GM23338 (cell line): ENCODE results near the gene VDR. TPM values are rescaled to one million over a fixed set of nuclear protein-coding genes. Genes with fewer than 3 reads are reported as not detected.

Source experiments
- ATAC-seq: fragments of 200-7000 bp; cut with Tn5 transposase; 3 replicates; pipeline ENCODE4 v1.9.1; 2020
- DNase-seq: peaks from one replicate; pipeline ENCODE4 v3.0.0-alpha.2; 2015; ENCODE audit warnings: low spot score
- H2AFZ ChIP-seq: fragments of 200-600 bp; sonication (generic); 2 replicates; pipeline ENCODE4 v1.8.0; 2016; ENCODE audit warnings: antibody characterized with exemption, mild to moderate bottlenecking, moderate library complexity
- H3F3A ChIP-seq: fragments of 200-600 bp; sonication (generic); replicated peaks from 2 replicates; pipeline ENCODE4 v1.8.0; 2017; ENCODE audit warnings: antibody characterized with exemption, mixed run types, low read depth
- H3K27ac ChIP-seq: fragments of 200-600 bp; sonication (generic); 2 replicates; pipeline ENCODE4 v1.6.1; 2016; ENCODE audit warnings: low read depth
- H3K27me3 ChIP-seq: fragments of 200-600 bp; sonication (generic); 2 replicates; pipeline ENCODE4 v1.8.0; 2016; ENCODE audit warnings: mild to moderate bottlenecking, mixed run types, moderate library complexity; ENCODE audit not compliant: insufficient read depth
- H3K36me3 ChIP-seq: fragments of 200-600 bp; sonication (generic); 2 replicates; pipeline ENCODE4 v1.8.0; 2016; ENCODE audit warnings: mild to moderate bottlenecking; ENCODE audit not compliant: insufficient read depth
- H3K4me1 ChIP-seq: fragments of 200-600 bp; sonication (generic); 2 replicates; pipeline ENCODE4 v1.8.0; 2016; ENCODE audit warnings: mild to moderate bottlenecking, moderate library complexity; ENCODE audit not compliant: insufficient read depth
- H3K4me2 ChIP-seq: fragments of 200-600 bp; sonication (generic); 2 replicates; pipeline ENCODE4 v1.7.1; 2017; ENCODE audit warnings: mixed run types
- H3K4me3 ChIP-seq: fragments of 200-600 bp; sonication (generic); 2 replicates; pipeline ENCODE4 v1.6.1; 2016; ENCODE audit warnings: mixed run types
- H3K79me2 ChIP-seq: fragments of 200-600 bp; sonication (generic); replicated peaks from 2 replicates; pipeline ENCODE4 v1.8.0; 2017; ENCODE audit warnings: mild to moderate bottlenecking; ENCODE audit not compliant: insufficient read depth
- H3K9me2 ChIP-seq: fragments of 200-600 bp; sonication (generic); 2 replicates; pipeline ENCODE4 v1.8.0; 2017; ENCODE audit not compliant: insufficient read depth
- H4K20me1 ChIP-seq: fragments of 200-600 bp; sonication (generic); replicated peaks from 2 replicates; pipeline ENCODE4 v1.8.0; 2017; ENCODE audit warnings: mild to moderate bottlenecking; ENCODE audit not compliant: insufficient read depth
- H3K27ac Mint-ChIP-seq: 2 replicates; pipeline ENCODE4 v1.8.0; 2020; ENCODE audit warnings: inconsistent platforms, mild to moderate bottlenecking, moderate library complexity, mixed read lengths
- H3K27me3 Mint-ChIP-seq: 3 replicates; pipeline ENCODE4 v1.8.0; 2022; ENCODE audit warnings: low read depth, mild to moderate bottlenecking, moderate library complexity, mixed read lengths, inconsistent platforms; ENCODE audit not compliant: insufficient read depth, poor library complexity
- H3K36me3 Mint-ChIP-seq: 3 replicates; pipeline ENCODE4 v1.8.0; 2021; ENCODE audit warnings: low read depth, mild to moderate bottlenecking, inconsistent platforms, moderate library complexity, mixed read lengths
- H3K4me1 Mint-ChIP-seq: 3 replicates; pipeline ENCODE4 v1.8.0; 2020; ENCODE audit warnings: mild to moderate bottlenecking, inconsistent platforms, mixed read lengths
- H3K4me3 Mint-ChIP-seq: 3 replicates; pipeline ENCODE4 v1.8.0; 2021; ENCODE audit warnings: moderate library complexity, mild to moderate bottlenecking, inconsistent platforms, mixed read lengths
- H3K9me3 Mint-ChIP-seq: 3 replicates; pipeline ENCODE4 v1.8.0; 2020; ENCODE audit warnings: moderate library complexity, mild to moderate bottlenecking, inconsistent platforms, mixed read lengths
- CREB1 ChIP-seq: fragments of 250-450 bp; sonication (Bioruptor Pico); IDR thresholded peaks from 2 replicates; pipeline ENCODE4 v1.5.0; 2020; ENCODE audit warnings: low read depth, mild to moderate bottlenecking, moderate library complexity
- EZH2 ChIP-seq: fragments of 200-600 bp; sonication (generic); IDR thresholded peaks from one replicate; pipeline ENCODE4 v1.8.0; 2017; ENCODE audit warnings: antibody characterized with exemption, mild to moderate bottlenecking, low read depth; ENCODE audit not compliant: unreplicated experiment
- EZH2phosphoT487 ChIP-seq: fragments of 200-600 bp; sonication (generic); IDR thresholded peaks from one replicate; pipeline ENCODE4 v1.8.1; 2018; ENCODE audit warnings: antibody characterized with exemption; ENCODE audit not compliant: unreplicated experiment
- JUNB ChIP-seq: IDR thresholded peaks from one replicate; pipeline ENCODE4 v1.6.1; 2016; ENCODE audit warnings: antibody characterized with exemption; ENCODE audit not compliant: unreplicated experiment
- NANOG ChIP-seq: IDR thresholded peaks from 2 replicates; pipeline ENCODE4 v1.6.1; 2016; ENCODE audit warnings: antibody characterized with exemption, borderline replicate concordance
- POLR2AphosphoS5 ChIP-seq: IDR thresholded peaks from 2 replicates; pipeline ENCODE4 v1.6.1; 2016; ENCODE audit warnings: antibody characterized with exemption, low read depth
- STAT1 ChIP-seq: IDR thresholded peaks from one replicate; pipeline ENCODE4 v1.6.1; 2016; ENCODE audit warnings: antibody characterized with exemption; ENCODE audit not compliant: unreplicated experiment
- polyA plus RNA-seq: library from polyadenylated mRNA; unstranded; fragments of >200 nt; fragmentation: Nextera tagmentation; extraction: Ambion mirVana; gene quantifications from 2 replicates; pipeline ENCODE4 v1.2.1, GENCODE V29; 2016
- total RNA-seq: library from RNA; depleted of rRNA; stranded (reverse); fragments of >200 nt; shearing (Covaris generic); gene quantifications from 2 replicates; pipeline ENCODE4 v1.2.3, GENCODE V29; 2014
- TF ChIP-seq, protein P1 (sequence below): fragments of 250-450 bp; sonication (Bioruptor Pico); IDR thresholded peaks from 2 replicates; pipeline ENCODE4 v1.5.0; 2020; ENCODE audit warnings: mild to moderate bottlenecking, moderate library complexity
- TF ChIP-seq, protein P2 (sequence below), 2 experiments: fragments of 200-600 bp in 1 of 2; sonication (generic) in 1 of 2; conservative IDR thresholded peaks; 2 replicates each; pipeline versions ENCODE4 v1.5.1 to v1.6.1; 2016 to 2017; ENCODE audit warnings: antibody characterized with exemption in 2 of 2, low read depth in 2 of 2, mild to moderate bottlenecking in 2 of 2, moderate library complexity in 1 of 2
- TF ChIP-seq, protein P3 (sequence below): IDR thresholded peaks from one replicate; pipeline ENCODE4 v1.6.1; 2018; ENCODE audit warnings: antibody characterized with exemption; ENCODE audit not compliant: unreplicated experiment

The VDR gene
- total and polyA plus RNA-seq, 2 experiments from 2014 or later, result 0.37 to 1.4 TPM

DNA sequence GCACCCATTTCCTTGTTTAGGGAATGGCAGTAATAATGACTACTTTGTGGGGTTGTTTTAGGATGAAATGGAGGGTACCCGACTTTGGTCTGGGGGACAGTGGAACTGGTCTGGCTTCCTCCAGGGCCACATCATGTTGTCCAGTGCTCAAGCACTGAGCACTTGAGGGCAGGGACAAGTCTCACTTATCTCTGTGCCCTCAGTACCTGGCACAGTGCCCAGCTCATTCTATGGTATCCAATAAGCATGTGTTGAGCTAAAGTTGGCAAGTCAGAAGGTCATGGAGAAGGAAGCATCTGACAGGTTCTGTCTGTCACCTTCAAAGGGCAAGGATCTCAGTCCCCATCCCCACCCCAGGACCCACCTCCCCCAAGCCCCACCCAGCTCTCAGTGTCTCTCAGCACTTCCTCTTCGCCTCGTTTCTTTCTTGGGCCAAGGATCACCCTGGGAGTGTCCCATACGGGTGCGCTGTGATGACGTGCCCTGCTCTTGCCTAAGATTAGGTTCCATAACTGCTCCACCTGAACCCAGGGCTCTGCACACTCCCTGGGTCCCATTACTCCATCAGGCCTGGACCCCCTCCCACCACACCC is 34.3 kb upstream of the VDR start (continued):
- TF ChIP-seq, protein P1, sequence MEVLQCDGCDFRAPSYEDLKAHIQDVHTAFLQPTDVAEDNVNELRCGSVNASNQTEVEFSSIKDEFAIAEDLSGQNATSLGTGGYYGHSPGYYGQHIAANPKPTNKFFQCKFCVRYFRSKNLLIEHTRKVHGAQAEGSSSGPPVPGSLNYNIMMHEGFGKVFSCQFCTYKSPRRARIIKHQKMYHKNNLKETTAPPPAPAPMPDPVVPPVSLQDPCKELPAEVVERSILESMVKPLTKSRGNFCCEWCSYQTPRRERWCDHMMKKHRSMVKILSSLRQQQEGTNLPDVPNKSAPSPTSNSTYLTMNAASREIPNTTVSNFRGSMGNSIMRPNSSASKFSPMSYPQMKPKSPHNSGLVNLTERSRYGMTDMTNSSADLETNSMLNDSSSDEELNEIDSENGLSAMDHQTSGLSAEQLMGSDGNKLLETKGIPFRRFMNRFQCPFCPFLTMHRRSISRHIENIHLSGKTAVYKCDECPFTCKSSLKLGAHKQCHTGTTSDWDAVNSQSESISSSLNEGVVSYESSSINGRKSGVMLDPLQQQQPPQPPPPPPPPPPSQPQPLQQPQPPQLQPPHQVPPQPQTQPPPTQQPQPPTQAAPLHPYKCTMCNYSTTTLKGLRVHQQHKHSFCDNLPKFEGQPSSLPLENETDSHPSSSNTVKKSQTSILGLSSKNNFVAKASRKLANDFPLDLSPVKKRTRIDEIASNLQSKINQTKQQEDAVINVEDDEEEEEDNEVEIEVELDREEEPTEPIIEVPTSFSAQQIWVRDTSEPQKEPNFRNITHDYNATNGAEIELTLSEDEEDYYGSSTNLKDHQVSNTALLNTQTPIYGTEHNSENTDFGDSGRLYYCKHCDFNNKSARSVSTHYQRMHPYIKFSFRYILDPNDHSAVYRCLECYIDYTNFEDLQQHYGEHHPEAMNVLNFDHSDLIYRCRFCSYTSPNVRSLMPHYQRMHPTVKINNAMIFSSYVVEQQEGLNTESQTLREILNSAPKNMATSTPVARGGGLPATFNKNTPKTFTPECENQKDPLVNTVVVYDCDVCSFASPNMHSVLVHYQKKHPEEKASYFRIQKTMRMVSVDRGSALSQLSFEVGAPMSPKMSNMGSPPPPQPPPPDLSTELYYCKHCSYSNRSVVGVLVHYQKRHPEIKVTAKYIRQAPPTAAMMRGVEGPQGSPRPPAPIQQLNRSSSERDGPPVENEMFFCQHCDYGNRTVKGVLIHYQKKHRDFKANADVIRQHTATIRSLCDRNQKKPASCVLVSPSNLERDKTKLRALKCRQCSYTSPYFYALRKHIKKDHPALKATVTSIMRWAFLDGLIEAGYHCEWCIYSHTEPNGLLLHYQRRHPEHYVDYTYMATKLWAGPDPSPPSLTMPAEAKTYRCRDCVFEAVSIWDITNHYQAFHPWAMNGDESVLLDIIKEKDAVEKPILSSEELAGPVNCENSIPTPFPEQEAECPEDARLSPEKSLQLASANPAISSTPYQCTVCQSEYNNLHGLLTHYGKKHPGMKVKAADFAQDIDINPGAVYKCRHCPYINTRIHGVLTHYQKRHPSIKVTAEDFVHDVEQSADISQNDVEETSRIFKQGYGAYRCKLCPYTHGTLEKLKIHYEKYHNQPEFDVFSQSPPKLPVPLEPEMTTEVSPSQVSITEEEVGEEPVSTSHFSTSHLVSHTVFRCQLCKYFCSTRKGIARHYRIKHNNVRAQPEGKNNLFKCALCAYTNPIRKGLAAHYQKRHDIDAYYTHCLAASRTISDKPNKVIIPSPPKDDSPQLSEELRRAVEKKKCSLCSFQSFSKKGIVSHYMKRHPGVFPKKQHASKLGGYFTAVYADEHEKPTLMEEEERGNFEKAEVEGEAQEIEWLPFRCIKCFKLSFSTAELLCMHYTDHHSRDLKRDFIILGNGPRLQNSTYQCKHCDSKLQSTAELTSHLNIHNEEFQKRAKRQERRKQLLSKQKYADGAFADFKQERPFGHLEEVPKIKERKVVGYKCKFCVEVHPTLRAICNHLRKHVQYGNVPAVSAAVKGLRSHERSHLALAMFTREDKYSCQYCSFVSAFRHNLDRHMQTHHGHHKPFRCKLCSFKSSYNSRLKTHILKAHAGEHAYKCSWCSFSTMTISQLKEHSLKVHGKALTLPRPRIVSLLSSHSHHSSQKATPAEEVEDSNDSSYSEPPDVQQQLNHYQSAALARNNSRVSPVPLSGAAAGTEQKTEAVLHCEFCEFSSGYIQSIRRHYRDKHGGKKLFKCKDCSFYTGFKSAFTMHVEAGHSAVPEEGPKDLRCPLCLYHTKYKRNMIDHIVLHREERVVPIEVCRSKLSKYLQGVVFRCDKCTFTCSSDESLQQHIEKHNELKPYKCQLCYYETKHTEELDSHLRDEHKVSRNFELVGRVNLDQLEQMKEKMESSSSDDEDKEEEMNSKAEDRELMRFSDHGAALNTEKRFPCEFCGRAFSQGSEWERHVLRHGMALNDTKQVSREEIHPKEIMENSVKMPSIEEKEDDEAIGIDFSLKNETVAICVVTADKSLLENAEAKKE (CRISPR knock-in tag), result no peak

DNA sequence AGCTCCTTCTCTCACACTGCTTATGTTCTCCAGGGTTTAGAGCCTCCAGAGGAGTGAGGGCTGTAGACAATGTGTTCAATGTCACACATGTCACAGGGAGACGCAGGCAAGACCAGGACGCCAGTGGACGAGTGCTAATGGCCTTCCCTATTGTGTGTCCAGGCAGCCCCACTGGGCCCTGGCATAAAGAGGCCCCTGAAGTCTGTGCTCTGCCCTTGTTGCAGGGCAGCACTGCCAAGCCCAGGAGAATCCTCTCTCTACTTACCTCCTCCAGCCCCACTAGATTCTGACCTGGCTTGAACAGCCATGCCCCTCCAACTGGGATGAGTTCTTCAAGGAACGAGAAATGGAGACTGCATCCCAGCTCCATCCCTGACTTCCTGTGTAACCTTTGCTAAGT is 33.8 kb upstream of the VDR start:
- no peak for DNase-seq
- Histone ChIP-seq H3K27me3 (peaks cover 20% of the 10 kb centered on the region), H4K20me1 (no peaks in the 10 kb centered on the region), H3K4me1 (peaks cover 13% of the 10 kb centered on the region), H3K9me2 (no peaks in the 10 kb centered on the region; the same call in 1 of the 2 replicates), H3K4me2 (no peak overlapping the region), H3K27ac (no peak overlapping the region), H3F3A (no peaks in the 10 kb centered on the region), H3K4me3 (no peak overlapping the region), H3K36me3 (no peaks in the 10 kb centered on the region), H2AFZ (no peak overlapping the region), H3K79me2 (no peaks in the 10 kb centered on the region)
- Mint-ChIP-seq H3K36me3 (no peaks in the 10 kb centered on the region; the same call in 2 of the 3 replicates), H3K4me1 (peaks cover 16% of the 10 kb centered on the region), H3K27me3 (peaks cover 23% of the 10 kb centered on the region), H3K27ac (no peak overlapping the region), H3K9me3 (no peaks in the 10 kb centered on the region), H3K4me3 (no peak overlapping the region)
- ATAC-seq, result no peak
- no peak for TF ChIP-seq EZH2phosphoT487
- TF ChIP-seq, protein P2, sequence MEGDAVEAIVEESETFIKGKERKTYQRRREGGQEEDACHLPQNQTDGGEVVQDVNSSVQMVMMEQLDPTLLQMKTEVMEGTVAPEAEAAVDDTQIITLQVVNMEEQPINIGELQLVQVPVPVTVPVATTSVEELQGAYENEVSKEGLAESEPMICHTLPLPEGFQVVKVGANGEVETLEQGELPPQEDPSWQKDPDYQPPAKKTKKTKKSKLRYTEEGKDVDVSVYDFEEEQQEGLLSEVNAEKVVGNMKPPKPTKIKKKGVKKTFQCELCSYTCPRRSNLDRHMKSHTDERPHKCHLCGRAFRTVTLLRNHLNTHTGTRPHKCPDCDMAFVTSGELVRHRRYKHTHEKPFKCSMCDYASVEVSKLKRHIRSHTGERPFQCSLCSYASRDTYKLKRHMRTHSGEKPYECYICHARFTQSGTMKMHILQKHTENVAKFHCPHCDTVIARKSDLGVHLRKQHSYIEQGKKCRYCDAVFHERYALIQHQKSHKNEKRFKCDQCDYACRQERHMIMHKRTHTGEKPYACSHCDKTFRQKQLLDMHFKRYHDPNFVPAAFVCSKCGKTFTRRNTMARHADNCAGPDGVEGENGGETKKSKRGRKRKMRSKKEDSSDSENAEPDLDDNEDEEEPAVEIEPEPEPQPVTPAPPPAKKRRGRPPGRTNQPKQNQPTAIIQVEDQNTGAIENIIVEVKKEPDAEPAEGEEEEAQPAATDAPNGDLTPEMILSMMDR (conservative IDR thresholded peaks at IDR 0.05; ENCODE audit: low read depth in 2 of 2), result no peak
- TF ChIP-seq EZH2, result no peak
- TF ChIP-seq POLR2AphosphoS5, result no peak
- no peak for TF ChIP-seq NANOG
- no peak for TF ChIP-seq JUNB
- no peak for TF ChIP-seq CREB1
- TF ChIP-seq, protein P3, sequence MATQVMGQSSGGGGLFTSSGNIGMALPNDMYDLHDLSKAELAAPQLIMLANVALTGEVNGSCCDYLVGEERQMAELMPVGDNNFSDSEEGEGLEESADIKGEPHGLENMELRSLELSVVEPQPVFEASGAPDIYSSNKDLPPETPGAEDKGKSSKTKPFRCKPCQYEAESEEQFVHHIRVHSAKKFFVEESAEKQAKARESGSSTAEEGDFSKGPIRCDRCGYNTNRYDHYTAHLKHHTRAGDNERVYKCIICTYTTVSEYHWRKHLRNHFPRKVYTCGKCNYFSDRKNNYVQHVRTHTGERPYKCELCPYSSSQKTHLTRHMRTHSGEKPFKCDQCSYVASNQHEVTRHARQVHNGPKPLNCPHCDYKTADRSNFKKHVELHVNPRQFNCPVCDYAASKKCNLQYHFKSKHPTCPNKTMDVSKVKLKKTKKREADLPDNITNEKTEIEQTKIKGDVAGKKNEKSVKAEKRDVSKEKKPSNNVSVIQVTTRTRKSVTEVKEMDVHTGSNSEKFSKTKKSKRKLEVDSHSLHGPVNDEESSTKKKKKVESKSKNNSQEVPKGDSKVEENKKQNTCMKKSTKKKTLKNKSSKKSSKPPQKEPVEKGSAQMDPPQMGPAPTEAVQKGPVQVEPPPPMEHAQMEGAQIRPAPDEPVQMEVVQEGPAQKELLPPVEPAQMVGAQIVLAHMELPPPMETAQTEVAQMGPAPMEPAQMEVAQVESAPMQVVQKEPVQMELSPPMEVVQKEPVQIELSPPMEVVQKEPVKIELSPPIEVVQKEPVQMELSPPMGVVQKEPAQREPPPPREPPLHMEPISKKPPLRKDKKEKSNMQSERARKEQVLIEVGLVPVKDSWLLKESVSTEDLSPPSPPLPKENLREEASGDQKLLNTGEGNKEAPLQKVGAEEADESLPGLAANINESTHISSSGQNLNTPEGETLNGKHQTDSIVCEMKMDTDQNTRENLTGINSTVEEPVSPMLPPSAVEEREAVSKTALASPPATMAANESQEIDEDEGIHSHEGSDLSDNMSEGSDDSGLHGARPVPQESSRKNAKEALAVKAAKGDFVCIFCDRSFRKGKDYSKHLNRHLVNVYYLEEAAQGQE, result no peak
- no peak for TF ChIP-seq STAT1
